GM06990 (cell line): ENCODE measurements around the gene MT1M.
"Not testable (repeated sequence)": the region's sequence is repeated elsewhere in the genome, so short reads cannot be mapped to it uniquely, and the experiment has no call there.

Experiments
- DNase-seq: peaks from one replicate; pipeline ENCODE4 v3.0.0-alpha.2; 2011; ENCODE audit not compliant: insufficient read length; ENCODE audit errors: extremely low read depth
- H3K27me3 ChIP-seq: replicated peaks from 2 replicates; pipeline ENCODE4 v1.6.0; 2011; ENCODE audit warnings: low read length; ENCODE audit not compliant: control insufficient read depth, insufficient read depth
- H3K36me3 ChIP-seq: 2 replicates; pipeline ENCODE4 v1.5.1; 2011; ENCODE audit warnings: low read length; ENCODE audit not compliant: control insufficient read depth, insufficient read depth
- H3K4me3 ChIP-seq: replicated peaks from 2 replicates; pipeline ENCODE4 v1.5.1; 2011; ENCODE audit warnings: low read depth, mild to moderate bottlenecking, control low read depth, low read length
- CTCF ChIP-seq: IDR thresholded peaks from 2 replicates; pipeline ENCODE4 v1.5.1; 2011; ENCODE audit warnings: low read length, control low read depth, mild to moderate bottlenecking, inconsistent platforms; ENCODE audit not compliant: insufficient read depth, poor library complexity, severe bottlenecking

Gene MT1M

DNA sequence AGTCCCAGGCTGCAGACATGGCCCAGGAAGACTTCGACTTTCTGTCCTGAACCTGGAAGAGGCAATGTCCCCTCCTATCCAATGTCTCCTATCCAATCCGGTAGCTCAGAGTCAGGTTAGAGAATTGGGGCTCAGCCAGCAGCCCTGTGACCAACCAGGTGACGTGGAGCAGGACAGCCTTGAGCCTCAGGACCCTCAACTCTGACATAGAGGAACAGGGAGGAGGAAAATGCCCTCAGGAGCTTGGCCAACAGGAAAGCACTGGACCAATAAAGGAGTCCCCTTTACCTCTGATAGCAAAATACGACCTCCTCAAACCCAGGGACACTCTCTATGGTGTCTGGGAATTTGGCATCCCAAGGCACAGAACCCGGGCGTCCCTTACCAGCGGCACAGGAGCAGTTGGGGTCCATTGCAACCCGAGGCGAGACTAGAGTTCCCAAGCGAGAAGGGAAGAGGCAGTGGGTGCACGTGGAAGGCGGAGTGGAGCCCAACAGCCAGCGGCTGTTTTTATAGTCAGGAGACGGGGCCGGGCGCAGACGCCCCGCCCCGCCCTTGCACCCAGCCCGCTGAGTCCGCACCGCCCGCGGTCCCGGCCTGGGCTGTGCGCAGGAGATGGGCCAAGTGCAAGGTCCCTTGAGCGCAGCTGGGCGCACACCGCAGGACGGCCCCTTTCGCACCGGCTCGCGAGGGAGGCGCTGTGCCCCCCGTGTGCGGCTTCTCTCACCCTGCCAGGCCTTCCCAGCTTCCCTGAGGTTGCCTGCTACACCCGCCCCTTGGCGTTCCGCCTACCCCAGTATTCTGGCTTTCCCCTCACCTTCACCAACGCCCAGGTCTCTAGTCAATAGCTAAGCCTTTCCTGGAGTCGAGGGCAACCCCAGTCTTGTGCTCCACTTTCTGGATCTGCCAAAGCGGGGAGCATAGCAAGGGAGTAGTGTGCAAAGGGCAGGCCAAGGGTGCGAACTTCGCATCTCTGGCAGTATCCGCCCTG is 35.4 kb downstream of the MT1M start, which contains the start of gene MT1G:
MT1G (minus strand) TSS at position 485 of the 991 bp plus-strand sequence; CDS start at position 413, 72 bp downstream.
- H3K27me3 ChIP-seq = peaks cover 9% of the 10 kb centered on the region
- DNase-seq = no peak
- no peaks in the 10 kb centered on the region for H3K36me3 ChIP-seq
- TF ChIP-seq CTCF = no peak
- H3K4me3 ChIP-seq = no peak within 1 kb of the TSS

DNA sequence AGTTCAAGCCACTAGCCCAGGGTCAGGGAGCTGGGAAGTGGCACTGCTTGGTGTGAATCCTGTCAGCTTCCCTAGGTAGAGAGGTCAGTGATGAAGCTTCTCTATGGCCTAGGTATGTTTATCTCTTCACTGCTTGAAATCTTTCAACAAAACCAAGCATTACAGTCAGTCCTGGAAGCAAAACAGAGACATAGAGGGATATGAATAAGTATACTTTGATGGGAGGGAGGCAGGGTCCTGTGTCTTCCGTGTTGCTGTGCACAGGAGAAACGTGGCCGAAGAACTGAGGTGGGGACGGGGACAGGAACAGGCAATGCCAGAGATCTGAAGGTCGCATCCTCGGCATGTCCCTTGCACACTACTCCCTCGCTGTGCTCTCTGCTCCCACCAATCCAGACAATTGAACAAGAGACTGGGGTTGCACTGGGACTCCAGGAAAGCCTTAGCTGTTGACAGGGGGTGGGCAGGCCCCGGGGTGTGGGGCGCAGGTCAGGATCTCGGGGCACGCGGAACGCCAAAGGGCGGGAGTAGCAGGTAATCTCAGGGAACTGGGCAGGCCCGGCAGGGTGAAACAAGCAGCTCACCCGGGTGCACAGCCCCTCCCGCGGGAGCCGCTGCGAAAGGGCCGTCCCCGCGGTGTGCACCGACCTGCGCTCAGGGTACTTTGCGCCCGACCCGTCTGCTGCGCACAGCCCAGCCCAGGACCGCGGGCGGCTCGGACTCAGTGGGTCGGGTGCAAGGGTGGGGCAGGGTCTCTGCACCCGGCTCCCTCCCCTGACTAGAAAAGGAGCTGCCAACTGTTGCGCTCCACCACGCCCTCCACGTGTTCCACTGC is 36.8 kb downstream of the MT1M start, which contains the start of gene MT1H:
MT1H (plus strand) TSS at position 810 of the 835 bp plus-strand sequence. CDS start 71 bp downstream, outside the sequence.
- H3K27me3 ChIP-seq = peaks cover 9% of the 10 kb centered on the region
- no peak within 1 kb of the TSS for H3K4me3 ChIP-seq
- no peaks in the 10 kb centered on the region for H3K36me3 ChIP-seq
- no peak for TF ChIP-seq CTCF
- no peak for DNase-seq

DNA sequence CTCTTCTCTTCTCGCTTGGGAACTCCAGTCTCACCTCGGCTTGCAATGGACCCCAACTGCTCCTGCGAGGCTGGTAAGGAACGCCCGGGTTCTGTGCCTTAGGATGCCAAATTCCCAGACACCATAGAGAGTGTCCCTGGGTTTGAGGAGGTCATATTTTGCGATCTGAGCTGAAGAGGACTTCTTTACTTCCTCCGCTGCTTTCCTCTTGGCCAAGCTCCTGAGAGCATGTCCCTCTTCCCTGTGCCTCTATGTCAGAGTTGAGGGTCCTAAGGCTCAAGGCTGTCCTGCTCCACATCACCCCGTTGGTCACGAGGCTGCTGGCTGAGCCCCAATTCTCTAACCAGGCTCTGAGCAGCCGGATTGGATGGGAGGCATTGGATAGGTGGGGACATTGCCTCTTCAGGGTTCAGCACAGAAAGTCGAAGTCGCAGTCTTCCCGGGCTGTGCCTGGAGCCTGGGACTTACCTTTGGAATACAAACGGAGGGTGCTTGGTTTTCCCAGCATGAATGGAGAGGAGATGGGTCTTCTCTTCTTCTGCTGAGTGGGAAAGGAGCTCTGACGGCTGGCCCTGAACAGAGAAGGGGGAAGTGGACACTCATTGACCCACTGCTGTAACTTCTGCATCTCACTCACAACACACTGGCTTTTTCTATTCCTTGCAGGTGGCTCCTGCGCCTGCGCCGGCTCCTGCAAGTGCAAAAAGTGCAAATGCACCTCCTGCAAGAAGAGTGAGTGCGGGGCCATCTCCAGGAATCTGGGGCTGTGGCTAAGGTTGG is 37.6 kb downstream of the MT1M start:
- no peak for TF ChIP-seq CTCF
- Histone ChIP-seq H3K36me3 (no peaks in the 10 kb centered on the region), H3K4me3 (no peak overlapping the region), H3K27me3 (peaks cover 7% of the 10 kb centered on the region)
- DNase-seq = no peak

- no peak overlapping the region for H3K4me3 ChIP-seq
- H3K27me3 ChIP-seq = peaks cover 7% of the 10 kb centered on the region
- H3K36me3 ChIP-seq = no peaks in the 10 kb centered on the region
- no peak for DNase-seq
- no peak for TF ChIP-seq CTCF
Observed at GRCh38 chr16:56670620-56670934, 38.1 kb downstream of the MT1M start.

- H3K36me3 ChIP-seq, H3K27me3 ChIP-seq, H3K4me3 ChIP-seq, DNase-seq: not testable (repeated sequence)
Observed at GRCh38 chr16:56671691-56672090, 39.2 kb downstream of the MT1M start.

DNA sequence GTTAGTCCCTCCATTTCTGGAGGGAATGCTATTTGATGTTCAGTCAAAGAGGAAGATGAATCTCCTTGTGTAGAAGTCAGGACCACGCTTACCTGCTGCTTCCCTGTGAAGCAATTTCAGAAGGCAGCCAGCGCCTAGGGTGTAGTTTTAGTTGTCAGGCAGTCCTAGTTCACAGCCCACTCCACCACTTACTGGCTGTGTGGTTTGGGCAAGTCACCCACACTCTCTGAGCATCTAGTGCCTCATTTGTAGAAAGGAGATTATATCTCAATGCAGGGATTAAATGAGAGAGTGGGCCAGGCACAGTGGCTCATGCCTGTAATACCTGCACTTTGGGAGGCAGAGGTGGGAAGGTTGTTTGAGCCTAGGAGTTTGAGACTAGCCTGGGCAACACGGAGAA is 39.7 kb downstream of the MT1M start:
- not testable (repeated sequence) for H3K36me3 ChIP-seq, DNase-seq, H3K4me3 ChIP-seq, H3K27me3 ChIP-seq
